Pancreas (tissue), 10 donors: ENCODE results near the gene KTI12. TPM values are rescaled to one million over a fixed set of nuclear protein-coding genes. Genes with fewer than 3 reads are reported as not detected.
A peak's percentile ranks its signal among the peaks of the same experiment; 100 is the strongest.
"Not testable (repeated sequence)": the region's sequence is repeated elsewhere in the genome, so short reads cannot be mapped to it uniquely, and the experiment has no call there.

Experiments
- ATAC-seq, 4 donors: fragments of 200-7000 bp; cut with Tn5 transposase; one replicate each; pipeline versions ENCODE4 v1.8.0 to v1.9.1; 2020; ENCODE audit warnings: mild to moderate bottlenecking in 4 of 4, moderate library complexity in 4 of 4
- DNase-seq, 6 donors: peaks; one replicate each; pipeline ENCODE4 v3.0.0-alpha.2; 2020
- FAIRE-seq: peaks from 2 replicates; lab custom pipeline; 2012; peaks lifted over from hg19 to GRCh38; lab: Jason Lieb, UNC
- H3K27ac ChIP-seq, 4 donors: fragments of 200-600 bp; sonication (generic); 1 replicate in 3 of 4; 2 replicates in 1 of 4; pipeline versions ENCODE4 v1.5.0 to v1.8.0; 2020
- H3K27me3 ChIP-seq, 4 donors: fragments of 200-600 bp; one replicate each; pipeline ENCODE4 v1.8.0; 2021
- H3K36me3 ChIP-seq, 3 donors: fragments of 200-600 bp; sonication (generic) in 1 of 3; one replicate each; pipeline versions ENCODE4 v1.5.0 to v1.8.0; 2020 to 2021
- H3K4me1 ChIP-seq, 3 donors: fragments of 200-600 bp; one replicate each; pipeline ENCODE4 v1.8.0; 2021
- H3K4me3 ChIP-seq, 4 donors: fragments of 200-600 bp; sonication (generic) in 2 of 4; one replicate each; pipeline versions ENCODE4 v1.5.0 to v1.8.0; 2020 to 2021
- H3K9me3 ChIP-seq, 4 donors: fragments of 200-600 bp; one replicate each; pipeline ENCODE4 v1.8.0; 2021
- CTCF ChIP-seq, 4 donors: fragments of 200-600 bp; sonication (generic) in 3 of 4; IDR thresholded peaks; one replicate each; pipeline versions ENCODE4 v1.5.0 to v1.8.0; 2021; ENCODE audit warnings: antibody characterized with exemption in 4 of 4
- WGBS, 2 donors: extraction: QIAGEN DNeasy Blood & Tissue Kit; methylation state at CpG; one replicate each; pipeline ENCODE4 v1.1.7; 2013; 5-methylcytosine and 5-hydroxymethylcytosine counted together
- intact Hi-C, 3 donors: fragments of 100-400 bp; cut with DNase I; formaldehyde crosslinking; loops; one replicate each; pipeline versions ENCODE4 v1.11.1 to v1.14.2; 2022
- polyA plus RNA-seq, 2 donors: library from polyadenylated mRNA; stranded (reverse); fragments of 200-250 nt; gene quantifications; one replicate each; pipeline ENCODE4 v1.2.3, GENCODE V29; 2013
- total RNA-seq, 6 donors: library from RNA; stranded (reverse); fragmentation: NEBNext Ultra II Directional in 4 of 6; extraction: Animal tissue kit (Norgen Biotek cat#: 25700) in 4 of 6; gene quantifications; one replicate each; pipeline versions ENCODE4 v1.2.1 to v1.2.4, GENCODE V29; 2021 to 2023
- donor health status: healthy with polysubstance abuse.
- donor health status: DM: no; HTN: no; CAD: no; lungs with moderate emphysema.
- donor health status: DM: no; HTN: no; CAD: no.
- donor health status: control.
- donor health status: control.
- donor health status: Bipolar disorder and iron deficiency.
- donor health status: DM: yes; HTN: yes; CAD: no.
- donor health status: DM: no; HTN: no; CAD: no.
- donor health status: DM: no; HTN: no; CAD: no.
- donor health status: DM: yes; HTN: yes; CAD: no.

KTI12 gene
- total and polyA plus RNA-seq, 8 donors, result 2.3 to 7.1 (median 3.4) TPM

- Histone ChIP-seq H3K36me3 (peaks cover 0 to 30% (median 0%) of the 10 kb centered on the region in 3 donors), H3K9me3 (no peaks in the 10 kb centered on the region), H3K27me3 (no peaks in the 10 kb centered on the region), H3K4me1 (peaks cover 0 to under 1% (median 0%) of the 10 kb centered on the region in 3 donors), H3K4me3 (no peak overlapping the region), H3K27ac (no peak overlapping the region)
- DNase-seq (no peak), FAIRE-seq (no peak), ATAC-seq (no peak)
- no peak for TF ChIP-seq CTCF (IDR thresholded peaks at IDR 0.05)
- intact Hi-C loops, result no loop called here
- WGBS, 2 donors, result 80 to 87% methylated on average over 2 of the region's 2 CpGs
Measured at GRCh38 chr1:52022133-52022532, 11.5 kb downstream of the KTI12 start.

- Histone ChIP-seq H3K36me3 (no peaks in the 10 kb centered on the region), H3K27ac (no peak overlapping the region), H3K4me3 (no peak overlapping the region), H3K4me1 (peaks cover 14 to 26% (median 18%) of the 10 kb centered on the region in 3 donors), H3K9me3 (no peaks in the 10 kb centered on the region), H3K27me3 (no peaks in the 10 kb centered on the region)
- FAIRE-seq, result peak; percentile 60
- intact Hi-C loops, result no loop called here
- WGBS, 2 donors, result 93 to 94% methylated on average over 7 of the region's 7 CpGs
- no peak for DNase-seq
- ATAC-seq, result no peak
- TF ChIP-seq CTCF (IDR thresholded peaks at IDR 0.05), result no peak
Measured at GRCh38 chr1:52008071-52008809, 25.4 kb downstream of the KTI12 start.

- Histone ChIP-seq H3K9me3 (no peaks in the 10 kb centered on the region), H3K27ac (peak overlapping the region in 2 of 4 donors; percentile 1 to 5), H3K4me3 (no peak overlapping the region), H3K4me1 (peaks cover 14 to 26% (median 18%) of the 10 kb centered on the region in 3 donors), H3K27me3 (no peaks in the 10 kb centered on the region), H3K36me3 (no peaks in the 10 kb centered on the region)
- WGBS, 2 donors, result 15 to 17% methylated on average over 5 of the region's 5 CpGs
- no peak for TF ChIP-seq CTCF (IDR thresholded peaks at IDR 0.05)
- intact Hi-C loops, result no loop called here
- ATAC-seq, result peak; percentile 24 to 55 (median 28)
- FAIRE-seq, result no peak
- DNase-seq, result no peak
Measured at GRCh38 chr1:52007215-52008002, 26.2 kb downstream of the KTI12 start.

- not testable (repeated sequence) for FAIRE-seq
Measured at GRCh38 chr1:52006081-52006553, 27.5 kb downstream of the KTI12 start.

GRCh38 chr1:52005548-52005947 is 28.1 kb downstream of the KTI12 start:
- not testable (repeated sequence) for DNase-seq

More at GRCh38 chr1:52006081-52006553, 27.5 kb downstream of the KTI12 start:
- peak overlapping the region in 3 of 4 donors; percentile 2 to 53 (median 46) for H3K27ac ChIP-seq
- DNase-seq, H3K9me3 ChIP-seq, H3K36me3 ChIP-seq, H3K4me3 ChIP-seq, intact Hi-C loops, H3K27me3 ChIP-seq: not testable (repeated sequence)
- 30 to 36% methylated on average over 4 of the region's 5 CpGs for WGBS, 2 donors
- peak; percentile 22 to 57 (median 50) for ATAC-seq
- H3K4me1 ChIP-seq, result peaks cover 14 to 23% (median 18%) of the 10 kb centered on the region in 3 donors

More at GRCh38 chr1:52005548-52005947, 28.1 kb downstream of the KTI12 start:
- H3K36me3 ChIP-seq, H3K9me3 ChIP-seq, intact Hi-C loops, H3K27me3 ChIP-seq, FAIRE-seq, H3K4me3 ChIP-seq: not testable (repeated sequence)
- WGBS, 2 donors, result 21 to 30% methylated on average over 3 of the region's 3 CpGs
- H3K4me1 ChIP-seq, result peaks cover 14 to 23% (median 18%) of the 10 kb centered on the region in 3 donors
- ATAC-seq, result peak; percentile 17 to 60 (median 30)
- peak overlapping the region in 3 of 4 donors; percentile 2 to 53 (median 46) for H3K27ac ChIP-seq
